Measurements from ENCODE around the gene CD68.

CD68 gene

DNA sequence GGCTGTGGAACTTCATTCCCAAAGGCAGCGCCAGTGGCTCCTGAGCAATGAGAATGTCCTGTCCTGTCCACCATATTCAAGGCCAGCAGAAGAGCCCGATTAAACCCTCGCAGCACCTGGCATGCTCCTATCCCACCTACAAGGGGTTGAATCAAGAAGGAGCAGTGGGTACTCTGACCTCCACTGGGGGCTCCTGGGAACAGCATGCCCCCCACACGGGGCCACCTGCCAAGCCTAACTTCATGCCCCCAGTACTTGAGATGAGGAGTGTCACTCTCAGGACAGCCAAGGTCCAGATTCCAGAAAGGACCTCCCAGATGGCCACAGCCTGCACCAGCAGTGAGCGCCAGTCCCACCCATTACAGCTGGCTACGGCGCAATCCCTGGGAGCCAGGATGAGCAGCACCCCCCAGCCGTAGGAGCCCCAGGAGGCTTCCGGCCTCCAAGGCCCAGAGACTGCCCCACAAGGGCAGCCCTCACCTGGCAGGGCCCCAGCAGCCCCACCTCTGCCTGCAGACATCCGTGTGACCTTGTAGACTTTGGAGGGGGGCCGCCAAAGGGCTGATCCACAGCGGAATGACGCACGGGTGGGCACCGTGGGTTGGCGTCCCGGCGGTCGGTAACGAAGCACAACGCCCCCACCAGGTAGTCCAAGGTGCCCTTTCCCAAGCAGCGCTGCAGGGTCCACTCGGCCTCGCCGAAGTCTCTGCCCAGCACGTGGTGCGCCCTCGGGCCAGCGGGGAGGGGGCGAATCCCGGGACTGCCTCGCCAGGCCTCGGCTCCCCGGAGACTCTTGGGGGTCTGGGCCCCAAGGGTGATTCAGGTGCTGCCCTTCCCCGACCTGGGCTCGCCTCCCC lies 3.2 kb downstream of the CD68 start:
- TF ChIP-seq GATA3 (IDR thresholded peaks at IDR 0.05; ENCODE audit: low read depth, low read length), result no peak
- no peak for TF ChIP-seq GATA2 (IDR thresholded peaks at IDR 0.05; ENCODE audit: low read depth, low read length)

DNA sequence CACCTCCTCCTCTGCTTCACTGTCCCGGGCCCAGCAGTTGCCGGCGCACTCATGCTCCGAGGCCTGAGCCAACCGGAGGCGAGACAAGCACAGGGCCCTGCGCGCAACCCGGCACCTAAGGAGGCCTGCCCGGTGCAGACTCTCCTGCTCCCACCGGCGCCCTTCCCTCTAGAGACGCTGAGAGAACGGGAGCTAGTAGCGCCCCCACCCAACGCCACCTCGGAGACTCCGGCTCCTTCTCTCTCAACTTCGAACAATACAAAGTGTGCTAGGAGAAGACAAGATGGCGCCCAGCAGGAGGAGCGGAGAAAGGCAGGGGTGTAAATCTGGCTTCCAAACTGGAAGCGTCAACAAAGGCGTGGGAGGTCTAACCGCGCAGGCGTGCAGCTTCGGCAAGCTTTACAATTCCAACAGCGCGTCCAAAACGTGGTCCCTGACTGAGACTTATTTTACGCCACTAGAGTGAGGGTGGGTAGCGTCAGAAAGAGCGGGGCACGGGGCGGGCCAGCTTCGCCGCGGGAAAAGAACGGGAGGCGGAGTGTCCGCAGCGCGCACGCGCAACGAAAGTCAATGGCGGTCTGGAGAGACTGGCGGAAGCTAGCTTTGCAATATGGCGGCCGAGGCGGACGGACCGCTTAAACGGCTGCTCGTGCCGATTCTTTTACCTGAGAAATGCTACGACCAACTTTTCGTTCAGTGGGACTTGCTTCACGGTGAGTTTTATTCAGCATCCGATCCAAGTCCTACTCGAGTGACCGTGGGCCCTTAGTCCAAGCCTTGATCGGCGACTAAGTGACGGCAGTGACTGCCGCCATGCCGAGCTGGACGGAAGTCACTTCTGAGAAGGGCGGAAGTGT lies 4.0 kb downstream of the CD68 start, which contains the start of gene MPDU1:
TSS of gene MPDU1 (plus strand) at position 600 of the 857 bp plus-strand sequence. CDS start at position 611, 11 bp downstream.
- TF ChIP-seq GATA3 (IDR thresholded peaks at IDR 0.05; ENCODE audit: low read depth, low read length), result no peak
- TF ChIP-seq GATA2 (IDR thresholded peaks at IDR 0.05; ENCODE audit: low read depth, low read length), result no peak

DNA sequence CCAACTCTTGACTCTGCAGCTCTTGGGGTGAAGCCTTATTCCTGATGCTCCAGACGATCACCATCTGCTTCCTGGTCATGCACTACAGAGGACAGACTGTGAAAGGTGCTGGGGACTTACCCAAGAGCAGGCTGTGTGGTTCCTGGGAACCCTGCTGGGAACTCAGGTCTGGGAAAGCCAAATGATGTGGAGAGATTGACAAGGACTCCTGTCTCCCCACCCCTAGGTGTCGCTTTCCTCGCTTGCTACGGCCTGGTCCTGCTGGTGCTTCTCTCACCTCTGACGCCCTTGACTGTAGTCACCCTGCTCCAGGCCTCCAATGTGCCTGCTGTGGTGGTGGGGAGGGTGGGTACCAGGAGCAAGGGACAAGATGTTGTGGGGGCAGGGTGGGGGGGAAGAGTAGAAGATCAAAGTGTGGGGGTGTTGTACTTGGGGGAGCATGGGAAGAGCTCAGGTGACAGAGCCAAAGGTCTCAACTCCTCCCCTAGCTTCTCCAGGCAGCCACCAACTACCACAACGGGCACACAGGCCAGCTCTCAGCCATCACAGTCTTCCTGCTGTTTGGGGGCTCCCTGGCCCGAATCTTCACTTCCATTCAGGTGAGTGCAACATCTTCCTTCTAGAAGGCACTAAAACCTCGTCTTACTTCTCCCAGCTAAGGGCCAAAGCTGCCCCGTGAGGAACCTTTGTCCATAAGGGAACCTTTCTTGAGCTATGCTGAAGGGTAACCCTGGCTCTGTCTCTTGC lies 7.4 kb downstream of the CD68 start:
- TF ChIP-seq GATA3 (IDR thresholded peaks at IDR 0.05; ENCODE audit: low read depth, low read length), result no peak
- TF ChIP-seq GATA2 (IDR thresholded peaks at IDR 0.05; ENCODE audit: low read depth, low read length), result no peak

DNA sequence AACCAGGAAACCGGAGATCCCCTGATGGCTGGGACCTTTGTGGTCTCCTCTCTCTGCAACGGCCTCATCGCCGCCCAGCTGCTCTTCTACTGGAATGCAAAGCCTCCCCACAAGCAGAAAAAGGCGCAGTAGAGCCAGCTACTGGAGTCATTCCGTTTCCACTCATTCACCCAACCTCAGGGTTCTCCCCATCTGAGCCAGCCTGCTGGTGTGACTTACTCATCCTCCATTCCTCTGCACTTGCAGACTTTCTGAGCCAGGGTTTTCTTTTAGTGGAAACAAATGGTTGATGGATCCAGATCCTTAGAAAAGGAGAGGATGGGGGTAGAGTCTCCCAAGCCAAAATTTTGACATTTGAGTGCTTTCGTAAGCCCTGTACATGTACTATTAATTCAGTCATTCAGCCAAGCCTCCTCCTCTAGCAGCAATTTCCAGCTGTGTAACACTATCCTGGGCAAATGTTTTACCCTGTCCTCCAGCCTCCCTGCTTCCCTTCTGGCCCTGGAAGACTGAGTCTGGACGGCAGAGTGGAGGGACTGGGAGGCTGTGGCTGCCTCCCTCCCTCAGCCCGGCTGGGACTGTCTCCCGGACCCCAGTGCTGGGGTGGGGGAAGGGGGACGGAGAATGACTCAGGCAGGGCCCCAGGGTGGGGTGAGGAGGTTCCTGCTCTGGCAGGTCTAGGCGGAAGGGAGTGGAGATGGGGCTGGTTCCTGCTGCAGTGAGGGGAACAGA lies 8.1 kb downstream of the CD68 start:
- no peak for TF ChIP-seq GATA2 (IDR thresholded peaks at IDR 0.05; ENCODE audit: low read depth, low read length)
- no peak for TF ChIP-seq GATA3 (IDR thresholded peaks at IDR 0.05; ENCODE audit: low read depth, low read length)

DNA sequence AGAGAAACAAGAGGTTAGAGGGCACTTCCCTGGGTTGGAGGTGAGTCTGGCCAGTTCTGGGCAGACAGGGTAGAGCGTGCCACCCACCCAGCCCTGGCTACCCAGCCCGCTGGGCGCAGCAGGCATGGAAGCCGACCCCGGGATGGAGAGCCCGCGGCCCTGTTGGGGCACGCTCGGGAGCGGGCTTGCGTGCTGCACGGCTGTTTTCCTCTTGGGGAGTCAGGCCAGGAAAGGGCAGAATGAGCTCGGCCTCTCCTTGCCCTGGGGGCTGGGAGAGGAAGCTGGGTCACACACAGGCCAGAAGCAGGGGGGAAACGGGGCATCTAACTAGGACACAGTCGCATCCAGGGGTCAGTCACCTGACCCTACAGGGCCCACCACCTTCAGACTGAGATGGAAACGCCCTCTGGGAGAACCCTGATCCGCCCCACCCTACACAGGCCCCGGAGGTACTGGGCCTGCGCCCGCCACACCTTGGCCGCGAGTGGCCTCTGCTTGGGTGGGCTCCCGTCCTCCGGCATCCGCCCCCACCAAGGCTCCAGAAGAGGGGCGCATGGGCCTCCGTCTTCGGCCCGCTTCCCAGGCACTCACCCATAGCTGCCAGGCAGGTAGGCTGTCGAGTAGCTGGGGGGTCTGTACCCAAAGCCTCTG lies 9.2 kb downstream of the CD68 start:
- TF ChIP-seq GATA3 (IDR thresholded peaks at IDR 0.05; ENCODE audit: low read depth, low read length) (no peak), GATA2 (IDR thresholded peaks at IDR 0.05; ENCODE audit: low read depth, low read length) (no peak)

DNA sequence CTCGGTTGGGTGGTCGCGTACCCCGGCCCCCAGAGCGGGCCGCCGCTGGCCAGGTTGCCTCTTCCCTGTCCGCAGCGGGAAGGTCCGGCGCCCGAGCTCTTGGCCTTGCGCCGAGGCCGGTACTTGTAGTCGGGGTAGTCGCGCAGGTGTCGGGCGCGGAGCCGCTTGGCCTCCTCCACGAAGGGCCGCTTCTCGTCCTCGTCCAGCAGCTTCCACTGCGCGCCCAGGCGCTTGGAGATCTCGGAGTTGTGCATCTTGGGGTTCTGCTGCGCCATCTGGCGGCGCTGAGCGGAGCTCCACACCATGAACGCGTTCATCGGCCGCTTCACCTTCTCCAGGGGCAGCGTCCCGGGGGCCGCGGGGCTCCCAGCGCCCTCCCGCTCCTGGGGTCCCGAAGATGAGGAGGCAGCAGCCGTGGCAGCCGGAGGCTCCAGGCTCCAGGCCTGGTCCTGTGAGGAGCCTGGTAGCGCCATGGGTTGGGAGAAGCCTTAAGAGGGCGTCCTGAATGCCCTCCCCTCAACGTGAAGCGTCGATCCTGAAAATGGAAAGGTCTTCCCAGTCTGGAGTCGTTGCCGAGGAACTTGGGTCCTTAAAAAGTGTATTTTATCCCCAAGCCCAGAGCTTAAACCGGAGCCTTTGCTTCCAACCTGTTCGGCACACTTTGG lies 9.9 kb downstream of the CD68 start:
- TF ChIP-seq GATA3 (IDR thresholded peaks at IDR 0.05; ENCODE audit: low read depth, low read length) (no peak), GATA2 (IDR thresholded peaks at IDR 0.05; ENCODE audit: low read depth, low read length) (no peak)

DNA sequence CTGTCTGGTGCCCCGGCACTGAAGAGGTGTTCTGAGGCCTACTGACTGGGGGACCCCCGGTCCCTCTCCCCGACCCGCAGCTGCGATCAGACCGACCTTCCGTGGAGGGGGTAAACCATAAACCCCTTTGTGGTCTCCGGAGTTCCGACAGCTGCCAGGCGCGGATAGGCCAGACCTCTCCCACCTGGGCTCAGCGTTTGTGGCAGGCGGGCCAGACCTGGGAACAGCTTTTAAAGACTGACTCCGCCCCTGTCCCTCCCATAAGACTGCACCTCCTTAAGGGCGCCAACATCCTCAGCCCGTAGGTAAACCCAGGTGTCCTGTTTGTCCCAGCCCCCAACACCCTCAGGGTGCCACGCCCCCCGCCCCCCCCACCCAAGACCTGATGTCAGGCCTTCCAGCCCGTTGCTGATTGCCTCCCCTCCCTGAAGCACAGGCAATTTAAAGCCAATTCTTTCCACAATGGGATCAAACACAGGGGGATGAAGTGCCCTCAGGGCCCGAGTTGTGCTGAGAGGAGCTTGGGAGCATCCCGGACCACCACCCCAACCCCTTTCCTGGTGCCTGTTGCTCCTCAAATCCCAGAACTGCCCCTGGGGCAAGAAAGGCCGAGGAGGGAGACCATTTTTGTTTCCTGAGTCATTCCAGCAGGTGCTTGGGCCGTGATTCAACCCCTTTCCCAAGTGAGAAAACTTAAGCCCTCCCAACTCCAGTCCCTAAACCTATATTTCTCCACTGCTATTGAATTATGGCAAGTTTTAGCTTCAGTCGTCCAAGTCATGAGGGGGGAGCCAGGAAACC lies 10.7 kb downstream of the CD68 start, which contains the start of gene SOX15:
TSS of gene SOX15 (minus strand) at position 204 of the 801 bp plus-strand sequence. CDS start 418 bp downstream, outside the sequence.
- TF ChIP-seq GATA3 (IDR thresholded peaks at IDR 0.05; ENCODE audit: low read depth, low read length) (no peak), GATA2 (IDR thresholded peaks at IDR 0.05; ENCODE audit: low read depth, low read length) (no peak)

DNA sequence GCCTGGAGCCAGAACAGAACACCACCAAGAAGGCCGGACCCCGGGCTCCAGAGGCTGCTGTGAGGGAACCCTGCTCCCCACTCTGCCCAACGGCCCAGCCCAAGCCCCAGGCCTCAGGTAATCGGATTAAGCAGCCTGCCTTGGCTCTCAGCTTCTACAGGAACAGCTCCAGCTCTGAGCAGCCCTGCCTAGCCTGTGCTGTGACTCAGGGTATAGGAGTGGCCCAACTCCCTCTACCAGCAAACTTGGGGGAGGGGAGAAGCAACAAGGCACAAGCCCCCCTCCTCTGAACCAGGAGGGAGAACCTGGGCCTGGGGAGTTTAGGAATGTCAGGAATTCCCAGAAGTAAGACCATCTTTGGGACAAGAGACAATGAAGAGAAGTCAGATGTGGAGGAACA lies 11.3 kb downstream of the CD68 start:
- TF ChIP-seq GATA2 (IDR thresholded peaks at IDR 0.05; ENCODE audit: low read depth, low read length) (no peak), GATA3 (IDR thresholded peaks at IDR 0.05; ENCODE audit: low read depth, low read length) (no peak)

DNA sequence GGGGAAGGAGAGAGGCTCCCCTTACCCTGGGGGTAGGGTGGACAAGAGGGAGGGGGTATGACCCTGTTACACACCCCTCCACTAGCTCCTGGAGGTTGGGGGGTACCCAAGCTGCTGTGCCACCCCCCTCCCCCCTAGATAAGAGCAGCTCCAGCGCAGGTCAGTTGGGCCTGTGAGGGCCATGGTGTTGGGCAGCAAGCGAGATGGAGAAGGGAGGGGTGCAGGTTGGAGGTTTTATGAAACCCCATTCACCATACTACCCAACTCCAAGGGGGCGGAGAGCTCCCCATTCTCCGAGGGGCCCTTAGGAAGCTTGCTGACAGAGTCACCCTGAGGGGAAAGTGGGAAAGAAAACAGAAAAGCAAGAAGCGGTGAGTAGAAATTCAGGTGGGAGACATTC lies 12.2 kb downstream of the CD68 start:
- TF ChIP-seq GATA2 (IDR thresholded peaks at IDR 0.05; ENCODE audit: low read depth, low read length) (no peak), GATA3 (IDR thresholded peaks at IDR 0.05; ENCODE audit: low read depth, low read length) (no peak)

DNA sequence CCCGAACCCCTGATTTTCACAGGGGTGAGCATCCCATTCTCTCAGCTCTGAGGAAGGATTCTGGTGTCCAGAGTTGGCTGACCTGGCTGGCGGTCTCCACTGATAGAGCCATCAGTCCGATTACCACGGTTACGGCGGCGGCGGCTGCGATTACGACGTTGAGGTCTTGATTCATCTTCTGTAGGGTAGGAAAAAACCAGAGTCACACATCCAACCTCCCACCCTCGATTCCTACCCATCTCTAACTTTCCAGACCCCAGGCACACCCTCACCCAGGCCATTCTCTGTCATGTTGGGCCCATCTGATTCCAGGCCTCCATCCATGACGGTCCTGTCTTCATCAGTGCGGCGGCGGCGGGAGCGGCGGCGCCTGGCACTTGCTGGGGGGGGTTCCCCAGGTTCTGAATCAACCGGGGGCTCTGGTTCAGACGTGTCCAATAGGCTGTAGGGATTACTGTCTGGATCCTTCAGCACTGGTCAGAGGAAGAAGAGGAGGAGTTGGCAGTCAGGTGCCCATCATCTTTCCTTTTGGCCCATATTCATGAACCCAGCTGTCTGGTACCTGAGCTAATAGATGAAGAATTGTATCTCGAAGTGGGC lies 13.1 kb downstream of the CD68 start:
- TF ChIP-seq GATA2 (IDR thresholded peaks at IDR 0.05; ENCODE audit: low read depth, low read length) (no peak), GATA3 (IDR thresholded peaks at IDR 0.05; ENCODE audit: low read depth, low read length) (no peak)

DNA sequence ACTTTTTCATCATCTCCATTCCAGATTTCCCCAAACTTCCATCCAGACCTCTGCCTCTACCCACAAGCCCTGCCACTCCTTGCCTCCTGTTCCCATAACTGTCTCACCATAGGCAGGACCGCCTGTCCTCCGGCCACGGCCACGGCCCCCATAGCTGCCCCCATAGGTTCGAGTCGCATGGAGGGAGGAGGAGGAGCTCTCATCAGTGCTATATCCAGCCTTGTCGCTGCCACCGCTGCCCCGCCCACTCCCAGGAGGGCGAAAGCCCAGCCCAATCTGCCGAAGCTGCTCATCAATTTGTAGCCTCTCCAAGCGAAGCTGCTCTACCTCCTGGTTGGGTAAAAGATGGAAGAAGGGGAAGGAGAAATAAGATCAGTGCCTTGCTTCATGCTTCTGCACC lies 13.9 kb downstream of the CD68 start:
- no peak for TF ChIP-seq GATA2 (IDR thresholded peaks at IDR 0.05; ENCODE audit: low read depth, low read length)
- TF ChIP-seq GATA3 (IDR thresholded peaks at IDR 0.05; ENCODE audit: low read depth, low read length), result no peak
